ENCODE measurements around the gene ZNF217.

GRCh38 chr20:53582574-53583351 is 10.9 kb downstream of the ZNF217 start:
- no peak for TF ChIP-seq ZNF274 (IDR thresholded peaks at IDR 0.05; ENCODE audit: low read depth, low read length)
- no peak for TF ChIP-seq SUZ12 (IDR thresholded peaks at IDR 0.05; ENCODE audit: extremely low read depth, insufficient read depth, insufficient read length)

All from NT2/D1 (cell line).